ENCODE results near the gene TMEM266. TPM values are rescaled to one million over a fixed set of nuclear protein-coding genes. Genes with fewer than 3 reads are reported as not detected.
"Not testable (repeated sequence)": the region's sequence is repeated elsewhere in the genome, so short reads cannot be mapped to it uniquely, and the experiment has no call there.

Gene TMEM266, protein sequence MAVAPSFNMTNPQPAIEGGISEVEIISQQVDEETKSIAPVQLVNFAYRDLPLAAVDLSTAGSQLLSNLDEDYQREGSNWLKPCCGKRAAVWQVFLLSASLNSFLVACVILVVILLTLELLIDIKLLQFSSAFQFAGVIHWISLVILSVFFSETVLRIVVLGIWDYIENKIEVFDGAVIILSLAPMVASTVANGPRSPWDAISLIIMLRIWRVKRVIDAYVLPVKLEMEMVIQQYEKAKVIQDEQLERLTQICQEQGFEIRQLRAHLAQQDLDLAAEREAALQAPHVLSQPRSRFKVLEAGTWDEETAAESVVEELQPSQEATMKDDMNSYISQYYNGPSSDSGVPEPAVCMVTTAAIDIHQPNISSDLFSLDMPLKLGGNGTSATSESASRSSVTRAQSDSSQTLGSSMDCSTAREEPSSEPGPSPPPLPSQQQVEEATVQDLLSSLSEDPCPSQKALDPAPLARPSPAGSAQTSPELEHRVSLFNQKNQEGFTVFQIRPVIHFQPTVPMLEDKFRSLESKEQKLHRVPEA
- 1 to 10 TPM; 1.4 to 2.9 (median 2.6) TPM for polyA plus RNA-seq (ENCODE audit: insufficient read depth in 1 of 5, insufficient read length in 5 of 5, low replicate concordance in 1 of 5)
- long read RNA-seq, donor 1, partial matches to known transcripts = 148 of 223 reads
- long read RNA-seq, donor 1, other reads (novel, unspliced or antisense) = 75 of 223 reads
- long read RNA-seq, donor 2 = 0 reads
- long read RNA-seq, donor 3 = 0 reads
- long read RNA-seq, donor 4 = 0 reads
- long read RNA-seq, donor 5, partial matches to known transcripts = 136 of 189 reads
- long read RNA-seq, donor 5, other reads (novel, unspliced or antisense) = 53 of 189 reads
- long read RNA-seq, donor 6, partial matches to known transcripts = 78 of 125 reads
- long read RNA-seq, donor 6, other reads (novel, unspliced or antisense) = 46 of 125 reads
- long read RNA-seq, donor 7, partial matches to known transcripts = 72 of 126 reads
- long read RNA-seq, donor 7, other reads (novel, unspliced or antisense) = 54 of 126 reads
- long read RNA-seq, donor 8 = 0 reads

DNA sequence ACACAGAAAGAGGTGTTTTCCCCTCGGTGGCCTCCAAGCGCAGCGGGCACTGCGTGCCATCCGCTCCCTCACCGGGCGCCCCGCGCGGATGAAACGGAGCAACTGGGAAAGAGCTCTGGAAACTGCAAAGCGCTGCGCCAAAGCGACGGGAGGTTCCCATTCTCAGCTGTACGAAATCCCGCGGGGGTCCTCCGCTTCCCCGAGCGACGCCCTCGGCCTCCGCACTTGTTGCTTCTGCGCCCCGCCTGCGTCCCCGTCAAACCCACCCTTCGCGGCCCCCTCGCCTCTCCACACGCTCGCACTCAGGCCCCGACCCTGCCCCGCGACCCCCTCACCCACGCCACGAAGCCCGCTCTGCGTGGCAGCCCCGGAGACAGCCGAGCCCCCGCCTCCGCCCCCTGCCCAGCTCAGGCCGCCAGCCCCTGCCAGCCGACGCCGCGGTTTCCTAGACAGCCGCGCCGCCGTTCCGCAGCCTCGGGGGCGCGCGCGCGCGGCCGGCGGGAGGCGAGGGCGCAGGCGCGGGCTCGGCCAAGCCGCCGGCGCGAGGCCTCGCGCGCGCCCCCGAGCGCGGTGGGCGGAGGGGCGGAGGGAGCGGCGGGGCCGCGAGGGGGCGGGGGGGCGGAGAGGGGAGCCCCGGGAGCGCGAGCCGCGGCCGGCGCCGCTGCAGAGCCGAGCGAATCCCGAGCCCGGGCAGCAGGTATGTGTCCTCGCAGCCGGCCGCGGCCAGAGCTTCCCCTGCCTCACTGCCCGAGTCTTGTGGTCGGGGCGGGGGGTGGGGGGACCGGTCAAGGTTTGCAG, at the start of gene TMEM266:
TSS of gene TMEM266 (plus strand) at position 666 of the 798 bp plus-strand sequence. CDS start 74,279 bp downstream, outside the sequence.
- peak; percentile 40 to 46 for DNase-seq

DNA sequence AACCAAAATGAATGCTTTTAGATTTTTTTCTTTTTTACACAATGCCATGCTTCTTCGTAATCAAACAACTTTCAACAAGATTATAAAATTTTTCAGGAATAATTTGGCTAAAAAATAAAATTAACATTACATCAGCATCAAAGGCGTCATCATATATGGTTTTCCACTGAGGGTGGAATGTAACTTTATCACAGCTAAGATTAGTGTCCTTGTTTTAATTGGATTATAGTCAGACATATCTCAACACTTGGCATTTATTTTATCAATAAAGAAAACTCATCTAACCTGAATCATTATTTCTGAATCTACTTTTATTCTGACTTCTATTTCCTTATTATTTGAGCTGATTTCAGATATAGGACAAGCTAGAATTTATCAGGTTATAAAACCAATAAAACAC, 49.2 kb upstream of the TMEM266 start:
- no peak for DNase-seq

DNA sequence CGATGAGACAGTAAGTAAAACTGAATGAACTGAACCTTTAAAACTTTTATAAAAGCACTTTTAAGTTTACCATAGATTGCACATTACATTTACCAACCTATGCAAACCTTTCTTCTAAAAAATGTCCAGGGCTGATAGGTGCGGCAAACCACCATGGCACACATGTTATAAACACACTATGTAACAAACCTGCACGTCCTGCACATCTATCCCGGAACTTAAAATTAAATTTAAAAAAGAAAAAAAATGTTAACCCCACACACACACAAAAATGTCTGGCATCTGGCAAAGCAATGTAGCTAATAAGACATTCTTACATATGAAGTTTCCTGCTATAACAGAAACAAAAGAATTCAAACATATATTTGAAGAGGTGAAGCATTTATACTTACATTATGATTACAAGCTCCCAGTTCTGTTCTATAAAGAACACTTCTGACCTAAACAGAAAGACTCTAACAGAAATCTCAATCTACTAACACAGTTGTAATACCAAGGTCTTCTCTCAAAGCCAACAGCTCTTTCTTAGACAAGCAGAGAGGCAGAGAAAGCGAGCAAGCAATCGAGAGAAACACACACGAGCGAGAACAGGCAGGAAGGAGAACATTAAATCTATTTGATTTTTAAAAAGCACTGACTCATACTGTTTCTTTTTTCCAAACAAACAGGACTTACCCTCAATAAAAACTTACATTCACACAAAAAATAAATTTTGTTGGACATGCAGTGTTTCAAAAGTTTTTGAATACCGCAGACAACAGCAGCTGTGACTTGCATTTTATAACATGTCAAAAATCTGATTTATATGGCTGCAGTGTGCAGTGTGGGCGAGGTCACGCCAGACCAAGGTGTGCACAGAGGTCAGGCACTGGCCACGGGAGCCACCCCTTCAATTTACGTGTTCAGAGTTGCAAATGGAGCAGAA, 47.9 kb upstream of the TMEM266 start, which contains the start of gene NRG4:
TSS of gene NRG4 (minus strand) at position 798 of the 925 bp plus-strand sequence. CDS start 1,194 bp downstream, outside the sequence.
- DNase-seq = no peak

DNA sequence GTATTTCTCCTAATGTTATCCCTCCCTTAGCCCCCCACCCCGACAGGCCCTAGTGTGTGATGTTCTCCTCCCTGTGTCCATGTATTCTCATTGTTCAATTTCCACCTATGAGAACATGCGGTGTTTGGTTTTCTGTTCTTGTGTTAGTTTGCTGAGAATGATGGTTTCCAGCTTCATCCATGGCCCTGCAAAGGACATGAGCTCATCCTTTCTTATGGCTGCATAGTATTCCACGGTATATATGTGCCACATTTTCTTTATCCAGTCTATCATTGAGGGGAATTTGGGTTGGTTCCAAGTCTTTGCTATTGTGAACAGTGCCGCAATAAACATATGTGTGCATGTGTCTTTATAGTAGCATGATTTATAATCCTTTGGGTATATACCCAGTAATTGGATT, 46.3 kb upstream of the TMEM266 start:
- not testable (repeated sequence) for DNase-seq

DNA sequence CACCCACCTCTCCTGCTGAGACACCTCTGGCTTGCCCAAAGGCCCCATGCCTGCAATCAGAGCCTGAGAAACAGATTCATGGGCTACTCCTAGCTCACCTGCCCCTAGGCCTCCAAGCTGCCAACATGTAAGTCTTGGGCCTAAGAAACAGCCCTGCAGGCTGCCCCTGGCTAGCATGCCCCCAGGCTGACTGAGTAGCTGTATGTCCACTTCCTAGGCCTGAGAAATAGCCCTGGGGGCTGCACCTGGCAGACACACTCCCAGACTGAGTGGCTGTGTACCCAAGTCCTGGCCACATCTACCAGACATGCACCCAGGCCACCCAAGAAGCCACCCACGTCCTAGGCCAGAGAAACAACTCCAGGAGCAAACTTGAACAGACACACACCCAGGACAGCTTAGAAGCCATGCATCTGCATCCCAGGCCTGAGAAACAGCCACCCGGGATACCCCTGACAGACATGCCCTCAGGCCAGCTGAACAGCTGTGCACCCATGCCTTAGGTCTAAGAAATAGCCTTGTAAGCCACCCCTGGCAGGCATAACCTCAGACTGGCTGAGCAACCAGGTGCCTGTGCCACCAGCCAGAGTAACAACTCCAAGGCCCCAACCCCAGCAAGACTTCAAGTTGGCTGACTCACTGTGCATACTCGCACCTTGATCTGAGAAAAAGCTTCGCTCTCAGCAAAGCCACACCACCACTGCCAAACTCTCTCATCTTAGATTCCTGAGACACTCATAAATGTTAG, 35.6 kb upstream of the TMEM266 start:
- DNase-seq = no peak

DNA sequence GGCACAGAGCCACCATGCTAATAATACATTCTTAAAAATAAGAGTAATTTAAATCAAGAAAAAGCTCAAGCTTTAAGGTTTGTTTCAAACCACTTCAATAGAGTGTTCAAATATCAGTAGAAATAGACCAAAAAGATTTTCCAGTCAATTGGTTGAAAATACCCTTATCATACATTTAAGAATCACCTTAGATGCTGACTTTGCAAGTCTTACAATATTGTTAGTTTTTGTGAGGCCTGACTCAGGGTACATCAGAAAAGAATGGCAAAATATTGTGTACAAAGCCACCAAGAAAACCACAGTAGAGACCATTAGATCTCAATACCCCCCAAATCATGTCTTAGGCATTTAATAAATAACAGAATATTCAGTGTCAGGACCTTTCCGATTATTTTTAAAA, 27.7 kb upstream of the TMEM266 start:
- no peak for DNase-seq

DNA sequence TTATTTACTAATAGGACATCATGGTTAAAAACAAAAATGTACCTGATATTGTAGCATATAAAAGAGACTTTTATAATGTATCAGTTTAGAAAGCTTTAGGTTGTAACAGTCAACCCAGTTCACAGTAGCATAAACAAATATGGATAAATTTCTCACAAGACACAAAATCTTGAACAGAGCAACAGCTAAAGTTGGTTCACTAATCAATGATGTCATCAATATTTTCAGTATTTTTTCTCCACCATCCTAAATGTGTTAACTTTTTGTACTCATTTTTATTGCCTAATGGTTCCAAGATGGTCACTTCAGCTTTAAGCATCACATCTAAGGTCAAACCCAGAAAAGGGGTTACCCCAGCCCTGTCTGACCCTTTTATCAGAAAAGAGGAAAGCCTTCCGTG, 26.3 kb upstream of the TMEM266 start:
- DNase-seq = no peak

DNA sequence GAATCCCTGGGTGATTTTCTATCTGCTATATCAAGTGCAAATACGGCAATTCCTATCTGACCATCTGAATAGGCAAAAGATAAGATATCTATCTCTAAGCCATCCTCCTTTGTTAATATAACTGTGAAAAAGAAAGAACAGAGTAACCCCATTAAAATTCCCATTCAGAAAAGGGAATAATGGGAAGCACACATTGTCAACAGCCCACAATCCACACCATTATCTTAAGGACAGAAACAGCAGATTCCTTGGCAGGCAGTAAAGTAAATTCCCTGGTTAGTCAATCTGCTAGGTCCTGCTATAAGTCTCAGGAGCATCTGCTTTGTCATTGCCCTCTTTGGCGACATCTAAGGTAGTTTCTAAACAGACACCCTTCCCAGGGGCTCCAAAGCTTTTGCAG, 25.7 kb upstream of the TMEM266 start:
- DNase-seq = no peak

DNA sequence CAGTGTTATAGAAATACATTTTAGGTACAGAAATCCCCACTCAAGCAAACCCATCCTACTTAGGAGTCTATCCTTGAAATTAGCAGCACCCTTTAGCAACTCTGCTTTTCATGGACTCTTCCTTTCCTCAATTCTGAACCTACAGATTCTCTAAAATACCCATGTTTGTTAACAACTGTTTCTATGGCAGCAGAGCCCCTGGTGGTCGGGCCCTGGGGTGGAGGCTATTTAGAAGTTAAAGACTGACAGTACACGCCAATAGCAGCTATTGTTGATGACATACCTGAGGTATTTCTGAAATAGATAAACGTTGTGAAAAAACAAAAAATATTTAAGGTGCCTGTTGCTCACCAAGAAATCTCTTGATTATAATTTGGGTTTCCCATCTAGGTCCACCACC, 24.2 kb upstream of the TMEM266 start:
- no peak for DNase-seq

DNA sequence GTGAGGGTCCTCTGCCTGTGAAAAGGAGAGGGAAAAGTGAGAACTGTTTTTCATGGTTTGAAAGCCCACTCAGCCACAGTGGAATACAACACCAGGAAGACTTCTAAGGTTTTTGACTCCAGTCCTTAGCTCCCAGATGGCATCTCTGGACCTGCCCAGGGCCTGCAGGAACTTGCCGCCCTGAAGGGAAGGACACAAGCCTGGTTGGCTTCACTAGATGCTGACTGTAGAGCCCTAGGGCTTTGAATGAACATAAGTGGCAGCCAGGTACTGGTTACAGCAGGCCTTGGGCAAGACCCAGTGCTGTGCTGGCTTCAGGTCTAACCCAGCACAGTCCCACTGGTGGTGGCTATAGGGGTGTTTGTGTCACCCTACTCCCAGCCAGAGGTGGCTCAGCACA, 21.3 kb upstream of the TMEM266 start:
- DNase-seq = no peak

DNA sequence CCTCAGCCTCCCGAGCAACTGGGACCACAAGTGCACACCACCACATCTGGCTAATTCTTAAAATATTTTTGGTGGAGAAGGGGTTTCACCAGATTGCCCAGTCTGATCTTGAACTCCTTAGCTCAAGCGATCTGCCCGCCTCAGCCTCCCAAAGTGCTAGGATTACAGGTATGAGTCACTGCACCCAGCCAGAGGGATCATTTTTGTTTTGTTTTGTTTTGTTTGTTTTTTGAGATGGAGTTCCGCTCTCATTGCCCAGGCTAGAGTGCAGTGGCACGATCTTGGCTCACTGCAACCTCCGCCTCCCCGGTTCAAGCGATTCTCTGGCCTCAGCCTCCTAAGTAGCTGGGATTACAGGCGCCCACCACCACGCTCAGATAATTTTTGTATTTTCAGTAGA, 5.6 kb upstream of the TMEM266 start:
- DNase-seq = not testable (repeated sequence)

DNA sequence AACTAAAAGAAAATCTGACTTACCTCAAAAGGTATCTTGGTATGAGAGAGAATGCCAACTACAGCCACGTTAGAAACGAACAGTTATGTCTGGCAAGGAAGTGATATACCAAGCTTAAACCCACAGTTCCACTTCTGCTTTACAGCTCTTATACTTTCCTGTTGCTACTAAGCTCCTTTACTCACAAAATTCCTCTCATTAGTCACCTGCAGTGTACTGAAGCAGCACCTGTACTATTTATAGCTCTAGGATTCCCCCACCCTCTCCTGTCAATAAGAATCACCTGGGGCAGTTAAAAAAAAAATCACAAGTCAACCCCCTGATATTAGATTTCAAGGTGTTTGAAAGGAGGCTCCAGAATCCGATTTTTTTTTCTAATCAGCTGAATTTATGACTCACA, 2.9 kb upstream of the TMEM266 start:
- no peak for DNase-seq

DNA sequence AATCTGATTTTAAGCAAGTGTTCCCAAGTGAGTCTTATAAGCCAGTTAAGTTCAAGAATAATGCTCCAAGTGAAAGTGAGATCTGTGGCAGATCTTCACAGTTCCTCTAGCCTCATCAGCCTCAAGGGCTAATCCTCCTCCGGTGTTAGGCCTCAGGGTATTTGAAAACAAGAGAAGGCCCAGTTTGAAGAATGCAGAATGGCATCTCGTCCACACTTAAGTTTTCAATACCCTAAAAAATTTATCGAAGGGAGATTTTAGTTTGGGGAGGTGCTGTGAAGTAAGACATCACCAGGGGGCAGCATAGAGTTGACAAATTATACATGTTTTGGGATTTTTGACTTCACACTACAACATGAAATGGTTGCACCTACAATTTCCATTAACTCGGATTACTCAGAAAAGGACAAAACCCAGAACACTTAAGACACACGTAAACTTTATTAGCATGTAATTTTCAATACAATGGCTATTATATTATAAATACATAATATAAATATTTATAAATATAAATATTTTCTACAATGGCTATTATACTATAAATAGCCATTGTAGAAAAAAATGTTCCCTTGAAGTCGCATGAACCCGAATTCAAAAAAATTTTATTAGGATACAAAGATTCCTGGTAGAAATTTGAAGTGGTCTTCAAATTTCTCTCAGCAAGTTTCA, 2.3 kb upstream of the TMEM266 start:
- DNase-seq = peak in 1 of 2 donors; percentile 38

DNA sequence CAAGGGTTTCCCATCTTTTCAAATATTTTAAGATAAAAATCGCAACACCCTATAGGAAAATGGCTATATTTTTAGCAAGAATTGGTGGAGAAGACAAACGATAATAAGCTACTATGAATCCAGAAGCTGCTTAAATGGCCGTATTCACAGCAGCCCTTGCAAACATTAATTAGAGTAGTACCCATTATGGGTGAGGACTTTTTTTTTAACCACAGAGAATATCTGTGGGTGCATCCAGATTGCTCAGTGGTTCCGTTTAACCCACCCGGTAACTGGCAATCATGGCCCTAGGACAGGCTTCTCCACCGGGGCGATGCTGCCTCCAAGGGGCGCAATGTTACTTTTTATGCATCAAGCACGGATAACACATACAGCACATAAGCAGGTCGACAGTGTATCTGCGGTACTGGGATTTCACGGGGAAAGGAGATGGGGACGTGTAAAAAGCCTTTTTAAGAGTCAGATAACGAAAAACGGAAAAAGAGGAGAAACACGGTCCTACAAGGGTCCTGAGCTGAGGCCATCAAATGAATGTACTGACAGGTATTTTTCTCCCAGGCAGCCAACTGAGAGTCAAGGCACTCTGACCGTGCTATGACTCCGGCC, 968 bp upstream of the TMEM266 start:
- DNase-seq = no peak

DNA sequence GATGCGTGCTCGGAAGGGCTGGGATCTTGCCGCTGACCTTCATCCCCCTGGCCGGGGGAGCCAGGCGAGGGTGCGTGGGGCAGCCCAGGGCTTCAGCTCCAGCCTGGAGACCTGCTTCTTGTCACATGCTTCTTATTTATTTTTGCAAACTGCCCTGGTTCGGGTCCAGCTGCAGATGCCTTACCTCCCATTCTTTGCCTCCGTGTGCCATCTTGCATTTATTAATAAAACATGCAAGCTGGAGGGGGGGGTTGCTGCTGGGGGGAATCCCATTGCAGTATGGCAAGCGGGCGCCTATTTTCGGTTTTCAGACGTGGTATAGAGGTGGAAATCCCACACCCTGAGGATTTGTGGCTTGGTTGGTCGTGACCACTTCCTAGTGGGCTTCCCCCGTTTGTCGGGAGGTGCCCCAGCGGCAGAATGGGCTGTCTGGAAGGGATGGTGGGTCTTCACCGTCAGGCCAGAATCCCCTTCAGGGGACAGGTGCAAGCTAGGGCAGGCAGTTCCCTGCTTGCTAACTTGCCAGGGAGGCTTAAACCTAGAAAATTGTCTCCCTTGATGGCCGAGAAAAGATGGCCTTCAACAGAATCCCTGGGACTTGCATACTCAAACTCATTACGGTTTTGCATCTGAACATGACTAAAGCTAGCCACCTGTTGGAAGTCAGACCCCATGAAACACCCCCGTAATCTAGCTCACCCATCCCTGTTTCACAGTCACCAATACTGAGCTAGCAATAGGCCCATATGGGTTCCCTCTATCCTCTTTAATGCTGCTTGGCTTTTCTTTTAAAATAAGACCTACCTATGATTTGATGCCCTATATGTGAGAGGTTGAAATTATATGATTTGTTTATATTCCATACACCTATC, 569 bp downstream of the TMEM266 start:
- DNase-seq = no peak

DNA sequence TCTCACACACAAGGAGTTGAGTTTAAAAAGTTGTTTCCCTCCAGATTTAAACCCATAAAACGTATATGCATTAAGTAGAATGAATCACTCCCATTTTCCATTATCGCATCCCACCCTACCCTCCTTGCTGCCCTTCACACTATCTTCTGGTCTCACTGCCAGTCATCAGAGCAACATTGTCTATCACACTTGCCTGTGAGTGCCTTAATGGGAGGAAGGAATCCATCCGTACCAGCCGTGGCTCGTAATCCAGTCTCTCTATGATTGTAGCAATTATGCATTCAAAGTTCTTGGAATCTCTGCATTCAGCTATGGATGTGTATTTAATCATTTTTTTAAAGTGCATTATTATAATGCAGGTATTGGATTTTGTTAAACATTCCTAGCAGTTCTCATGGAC, 1.9 kb downstream of the TMEM266 start:
- DNase-seq = no peak

DNA sequence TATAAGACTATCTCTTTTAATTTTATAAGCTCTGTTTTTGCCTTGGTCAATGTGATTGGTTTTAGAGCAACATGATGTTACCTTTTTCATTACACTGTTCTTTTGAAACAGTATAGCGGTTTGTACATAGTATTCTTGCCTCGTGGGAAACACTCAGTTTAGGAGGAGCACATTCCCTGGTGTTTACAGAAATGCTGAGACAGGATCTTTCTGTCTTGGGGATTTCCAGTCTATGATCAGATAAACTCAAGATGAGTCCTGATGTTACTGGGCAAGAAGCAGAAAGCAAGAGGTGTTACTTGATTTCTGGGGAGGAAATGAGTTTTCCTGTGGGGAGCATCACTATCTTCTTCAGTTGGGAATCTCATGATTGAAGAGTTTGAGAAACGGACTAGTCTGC, 2.5 kb downstream of the TMEM266 start:
- no peak for DNase-seq

DNA sequence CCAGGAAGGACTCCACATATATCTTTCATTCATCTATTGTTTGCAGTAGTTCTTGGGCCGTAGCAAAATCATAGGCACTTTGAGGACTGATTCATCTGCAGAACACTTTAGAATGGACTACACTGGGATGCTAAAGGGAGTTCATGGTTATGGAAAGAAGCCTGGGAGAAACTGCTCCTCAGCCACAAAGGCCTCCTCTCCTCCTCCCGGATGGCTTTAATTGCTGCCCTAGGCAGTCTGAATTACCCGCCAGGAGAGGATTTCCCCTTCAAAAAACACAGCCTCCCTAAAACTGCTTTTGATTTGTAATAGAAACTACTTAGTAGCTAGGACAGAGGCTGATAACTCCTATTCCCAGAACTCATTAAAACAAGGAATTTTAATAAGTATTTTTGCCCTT, 4.6 kb downstream of the TMEM266 start:
- DNase-seq = no peak

Measured in right lung (tissue), 10 donors.